AG04449 (cell line): Measurements from ENCODE around the gene MSH3.
"Not testable (repeated sequence)": the region's sequence is repeated elsewhere in the genome, so short reads cannot be mapped to it uniquely, and the experiment has no call there.

Source experiments
- CTCF ChIA-PET: fragments of 350-600 bp; formaldehyde crosslinking; extraction: SDS; loops from one replicate; lab custom pipeline; 2021; ENCODE audit warnings: antibody characterized with exemption; lab: Yijun Ruan, JAX
- POLR2A ChIA-PET: fragments of 400-600, 350-600 bp; formaldehyde crosslinking; extraction: SDS; loops from one replicate; lab custom pipeline; 2020; ENCODE audit warnings: antibody characterized with exemption, inconsistent platforms; lab: Yijun Ruan, JAX
- DNase-seq: peaks from one replicate; pipeline ENCODE4 v3.0.0-alpha.2; 2010; ENCODE audit warnings: low read depth, low spot score
- H3K4me3 ChIP-seq: 2 replicates; pipeline ENCODE4 v1.5.1; 2011; ENCODE audit warnings: low read depth, mild to moderate bottlenecking, control low read depth, low read length
- TF ChIP-seq, protein P1 (sequence below): IDR thresholded peaks from one replicate; pipeline ENCODE4 v1.5.1; 2011; ENCODE audit warnings: mild to moderate bottlenecking, moderate library complexity, low read length, control low read depth, inconsistent platforms; ENCODE audit not compliant: insufficient read depth; ENCODE audit errors: missing control alignments

The MSH3 gene

DNA sequence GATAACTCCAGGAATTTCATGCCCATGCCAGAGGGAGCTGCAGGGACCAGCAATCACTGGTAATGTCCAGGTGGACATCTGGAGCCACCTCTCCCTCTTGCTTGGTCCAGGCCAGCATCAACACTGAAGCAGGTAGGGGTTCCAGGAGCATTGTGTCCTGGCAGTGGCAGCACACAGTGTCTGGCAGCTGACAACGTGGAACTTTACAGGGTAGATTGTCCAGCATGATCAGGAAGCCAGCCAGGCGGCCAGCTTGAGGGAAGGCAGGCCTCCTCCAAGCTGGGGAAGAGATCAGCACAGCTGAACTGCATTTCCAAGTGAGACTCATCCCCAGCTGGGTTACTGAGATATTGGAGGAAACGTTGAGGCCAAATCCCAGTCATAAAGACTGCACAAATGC is 223.1 kb downstream of the MSH3 start:
- TF ChIP-seq, protein P1, sequence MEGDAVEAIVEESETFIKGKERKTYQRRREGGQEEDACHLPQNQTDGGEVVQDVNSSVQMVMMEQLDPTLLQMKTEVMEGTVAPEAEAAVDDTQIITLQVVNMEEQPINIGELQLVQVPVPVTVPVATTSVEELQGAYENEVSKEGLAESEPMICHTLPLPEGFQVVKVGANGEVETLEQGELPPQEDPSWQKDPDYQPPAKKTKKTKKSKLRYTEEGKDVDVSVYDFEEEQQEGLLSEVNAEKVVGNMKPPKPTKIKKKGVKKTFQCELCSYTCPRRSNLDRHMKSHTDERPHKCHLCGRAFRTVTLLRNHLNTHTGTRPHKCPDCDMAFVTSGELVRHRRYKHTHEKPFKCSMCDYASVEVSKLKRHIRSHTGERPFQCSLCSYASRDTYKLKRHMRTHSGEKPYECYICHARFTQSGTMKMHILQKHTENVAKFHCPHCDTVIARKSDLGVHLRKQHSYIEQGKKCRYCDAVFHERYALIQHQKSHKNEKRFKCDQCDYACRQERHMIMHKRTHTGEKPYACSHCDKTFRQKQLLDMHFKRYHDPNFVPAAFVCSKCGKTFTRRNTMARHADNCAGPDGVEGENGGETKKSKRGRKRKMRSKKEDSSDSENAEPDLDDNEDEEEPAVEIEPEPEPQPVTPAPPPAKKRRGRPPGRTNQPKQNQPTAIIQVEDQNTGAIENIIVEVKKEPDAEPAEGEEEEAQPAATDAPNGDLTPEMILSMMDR = no peak
- H3K4me3 ChIP-seq = no peak overlapping the region
- no peak for DNase-seq
- CTCF ChIA-PET = no interaction called here
- POLR2A ChIA-PET = no interaction called here

DNA sequence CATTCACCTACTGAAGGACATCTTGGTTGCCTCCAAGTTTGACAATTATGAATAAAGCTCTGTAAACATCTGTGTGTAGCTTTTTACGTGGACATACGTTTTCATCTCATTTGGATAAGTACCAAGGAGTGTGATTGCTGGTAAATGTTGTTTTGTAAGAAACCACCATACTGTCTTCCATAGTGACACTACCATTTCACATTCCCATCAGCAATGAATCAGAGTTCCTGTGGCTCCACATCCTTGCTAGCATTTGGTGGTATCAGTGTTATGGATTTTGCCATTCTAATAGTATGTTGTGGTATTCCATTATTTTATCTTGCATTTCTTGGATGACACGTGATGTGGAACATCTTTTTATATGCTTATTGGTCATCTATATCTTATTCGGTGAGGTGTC is 227.3 kb downstream of the MSH3 start:
- ChIA-PET POLR2A (no interaction called here), CTCF (no interaction called here)
- no peak overlapping the region for H3K4me3 ChIP-seq
- no peak for DNase-seq
- TF ChIP-seq, protein P1 = no peak

DNA sequence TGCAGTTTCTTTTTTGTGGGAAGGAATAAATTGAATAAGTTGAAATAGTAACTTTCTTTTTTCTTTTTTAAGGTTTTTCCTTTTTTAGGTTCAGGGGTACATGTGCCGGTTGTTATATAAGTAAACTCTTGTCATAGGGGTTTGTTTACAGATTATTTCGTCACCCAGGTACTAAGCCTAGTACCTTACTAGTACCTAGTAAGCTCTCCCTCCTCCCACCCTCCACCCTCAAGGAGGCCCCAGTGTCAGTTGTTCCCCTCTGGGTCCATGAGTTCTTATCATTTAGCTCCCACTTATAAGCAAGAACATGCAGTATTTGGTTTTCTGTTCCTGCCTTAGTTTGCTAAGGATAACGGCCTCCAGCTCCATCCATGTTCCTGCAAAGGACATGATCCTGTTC is 228.9 kb downstream of the MSH3 start:
- H3K4me3 ChIP-seq, POLR2A ChIA-PET, DNase-seq, CTCF ChIA-PET: not testable (repeated sequence)

DNA sequence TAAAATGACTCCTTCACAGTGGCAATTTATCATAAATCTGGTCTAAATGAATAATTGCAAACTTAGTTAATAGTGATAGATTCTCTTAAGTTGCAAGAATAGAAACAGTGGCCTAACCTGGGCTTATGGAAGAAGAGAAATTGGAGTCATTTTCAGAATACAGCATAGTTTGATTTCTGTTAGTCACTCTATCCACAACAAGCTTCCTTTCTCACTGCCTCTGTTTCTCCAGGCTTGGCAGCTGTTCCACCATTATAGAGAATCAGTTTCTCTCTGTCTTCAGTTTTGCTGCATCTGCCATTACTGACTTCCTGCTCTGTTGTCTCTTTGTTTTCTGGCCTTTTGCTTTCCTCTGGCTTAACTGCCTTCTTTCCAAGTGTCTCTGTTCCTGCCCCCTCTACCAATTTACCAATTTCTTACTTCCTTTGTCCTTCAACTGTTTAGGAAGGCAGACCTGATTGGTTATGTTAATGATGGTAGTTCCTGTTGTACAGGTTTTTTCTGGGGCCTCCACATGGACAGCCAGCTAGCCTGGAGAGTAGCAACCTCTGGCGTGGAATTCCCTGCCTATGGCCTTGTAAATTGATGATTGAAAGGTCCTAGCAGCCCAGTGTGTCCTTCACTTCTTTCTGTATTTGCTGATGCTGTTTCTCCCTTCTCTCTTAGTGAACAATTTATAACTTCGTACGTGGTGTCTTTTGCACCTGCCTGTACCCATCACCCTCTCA is 229.8 kb downstream of the MSH3 start:
- no peak overlapping the region for H3K4me3 ChIP-seq
- POLR2A ChIA-PET = no interaction called here
- TF ChIP-seq, protein P1 = no peak
- CTCF ChIA-PET = interaction anchor here (0.8 kb wide), 1 partner anchor 212 kb away, joined by 3 read pairs; no protein-coding TSS in a partner anchor
- no peak for DNase-seq

DNA sequence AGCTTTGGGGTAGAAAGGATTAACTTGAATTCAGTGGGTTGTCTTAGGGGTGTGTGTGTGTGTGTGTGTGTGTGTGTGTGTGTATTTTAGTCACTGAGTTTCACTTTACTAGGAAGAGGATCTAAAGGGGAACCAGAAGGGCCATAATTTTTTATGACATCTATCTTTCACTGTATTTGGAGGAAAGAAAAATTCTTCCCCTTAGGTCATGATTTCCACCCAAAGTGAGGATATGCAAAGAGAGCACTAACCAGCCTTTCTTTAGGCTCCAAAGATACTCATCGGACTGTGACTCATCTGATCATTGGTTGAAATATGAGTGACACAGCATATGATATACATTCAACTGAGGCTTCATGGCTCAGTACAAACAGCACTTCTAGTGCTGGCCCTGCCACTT is 230.5 kb downstream of the MSH3 start:
- ChIA-PET POLR2A (no interaction called here), CTCF (no interaction called here)
- H3K4me3 ChIP-seq = no peak overlapping the region
- TF ChIP-seq, protein P1 = no peak
- DNase-seq = no peak

DNA sequence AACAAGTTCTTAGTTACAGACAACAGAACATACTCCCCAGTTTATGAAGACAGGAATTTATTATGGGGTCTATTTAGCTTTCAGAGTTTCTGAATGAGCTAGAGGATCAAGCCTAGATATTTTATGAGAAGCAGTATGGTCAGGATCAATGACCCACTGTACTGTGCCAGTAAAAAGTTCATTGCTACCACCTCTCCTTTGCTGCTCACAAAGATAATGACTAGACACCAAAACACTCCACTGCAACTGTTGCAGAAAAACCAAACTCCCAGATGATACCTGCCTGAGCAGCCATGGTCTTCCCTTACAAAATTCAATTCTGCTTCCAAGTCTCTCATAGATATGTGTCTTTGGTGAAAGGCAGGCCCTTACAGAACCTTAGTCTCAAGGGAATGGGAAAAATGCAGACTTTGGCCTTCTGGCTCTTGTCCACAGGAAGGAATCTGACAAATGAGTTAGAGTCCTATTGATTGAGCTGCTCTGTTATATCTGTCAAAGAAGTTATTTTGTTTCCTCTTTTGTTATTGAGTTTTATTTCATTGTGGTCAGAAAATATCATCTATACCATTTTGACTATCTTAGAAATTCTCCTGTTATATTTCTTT is 231.0 kb downstream of the MSH3 start:
- TF ChIP-seq, protein P1 = no peak
- DNase-seq = no peak
- H3K4me3 ChIP-seq = no peak overlapping the region
- POLR2A ChIA-PET = no interaction called here
- CTCF ChIA-PET = no interaction called here
